ENCODE results near the gene MRPL58. TPM values are rescaled to one million over a fixed set of nuclear protein-coding genes. Genes with fewer than 3 reads are reported as not detected.
"Not testable (repeated sequence)": the region's sequence is repeated elsewhere in the genome, so short reads cannot be mapped to it uniquely, and the experiment has no call there.

MRPL58 gene
- 10 to 100 TPM; 28.0 to 48.5 (median 42.6) TPM for total RNA-seq

DNA sequence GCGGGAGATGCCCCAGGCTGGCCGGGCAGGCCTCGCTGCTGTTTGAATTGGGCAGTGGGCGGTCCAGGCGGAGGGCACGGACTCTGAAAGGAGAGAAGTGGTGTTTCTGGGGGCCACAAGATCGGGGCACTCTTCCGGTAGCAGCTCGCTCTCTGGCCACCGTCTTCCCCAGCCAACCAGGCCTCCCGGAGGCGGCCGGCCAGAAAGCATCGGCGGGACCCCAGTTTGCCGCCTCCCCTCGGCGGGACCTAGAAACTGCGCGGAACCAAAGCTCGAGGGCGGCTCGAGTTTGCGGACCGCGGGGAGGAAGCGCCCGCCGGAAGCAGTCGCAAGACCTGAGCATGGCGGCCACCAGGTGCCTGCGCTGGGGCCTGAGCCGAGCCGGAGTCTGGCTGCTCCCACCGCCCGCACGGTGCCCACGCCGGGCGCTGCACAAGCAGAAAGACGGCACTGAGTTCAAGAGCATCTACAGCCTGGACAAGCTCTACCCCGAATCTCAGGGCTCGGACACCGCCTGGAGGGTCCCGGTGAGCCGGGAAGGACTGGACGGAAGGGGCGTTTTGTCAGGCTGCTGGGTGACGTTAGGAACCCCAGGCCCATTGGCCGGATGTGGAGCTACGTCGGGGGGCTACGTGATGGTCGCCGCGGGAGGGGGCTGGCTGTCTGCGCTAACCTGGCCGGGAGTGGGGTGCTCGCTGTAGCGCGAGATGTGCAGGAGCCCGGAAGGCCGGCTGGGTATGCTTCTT lies at the start of gene MRPL58:
Gene MRPL58 (plus strand): TSS at position 325 of the 746 bp plus-strand sequence. CDS start 17 bp downstream, at position 342.
- DNase-seq (ENCODE audit: low spot score) (peak; percentile 45), ATAC-seq (ENCODE audit: low FRiP score) (peak; percentile 94)
- TF ChIP-seq, protein P1, sequence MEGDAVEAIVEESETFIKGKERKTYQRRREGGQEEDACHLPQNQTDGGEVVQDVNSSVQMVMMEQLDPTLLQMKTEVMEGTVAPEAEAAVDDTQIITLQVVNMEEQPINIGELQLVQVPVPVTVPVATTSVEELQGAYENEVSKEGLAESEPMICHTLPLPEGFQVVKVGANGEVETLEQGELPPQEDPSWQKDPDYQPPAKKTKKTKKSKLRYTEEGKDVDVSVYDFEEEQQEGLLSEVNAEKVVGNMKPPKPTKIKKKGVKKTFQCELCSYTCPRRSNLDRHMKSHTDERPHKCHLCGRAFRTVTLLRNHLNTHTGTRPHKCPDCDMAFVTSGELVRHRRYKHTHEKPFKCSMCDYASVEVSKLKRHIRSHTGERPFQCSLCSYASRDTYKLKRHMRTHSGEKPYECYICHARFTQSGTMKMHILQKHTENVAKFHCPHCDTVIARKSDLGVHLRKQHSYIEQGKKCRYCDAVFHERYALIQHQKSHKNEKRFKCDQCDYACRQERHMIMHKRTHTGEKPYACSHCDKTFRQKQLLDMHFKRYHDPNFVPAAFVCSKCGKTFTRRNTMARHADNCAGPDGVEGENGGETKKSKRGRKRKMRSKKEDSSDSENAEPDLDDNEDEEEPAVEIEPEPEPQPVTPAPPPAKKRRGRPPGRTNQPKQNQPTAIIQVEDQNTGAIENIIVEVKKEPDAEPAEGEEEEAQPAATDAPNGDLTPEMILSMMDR (IDR thresholded peaks at IDR 0.05), result peak in 1 of 3 donors; percentile 26

DNA sequence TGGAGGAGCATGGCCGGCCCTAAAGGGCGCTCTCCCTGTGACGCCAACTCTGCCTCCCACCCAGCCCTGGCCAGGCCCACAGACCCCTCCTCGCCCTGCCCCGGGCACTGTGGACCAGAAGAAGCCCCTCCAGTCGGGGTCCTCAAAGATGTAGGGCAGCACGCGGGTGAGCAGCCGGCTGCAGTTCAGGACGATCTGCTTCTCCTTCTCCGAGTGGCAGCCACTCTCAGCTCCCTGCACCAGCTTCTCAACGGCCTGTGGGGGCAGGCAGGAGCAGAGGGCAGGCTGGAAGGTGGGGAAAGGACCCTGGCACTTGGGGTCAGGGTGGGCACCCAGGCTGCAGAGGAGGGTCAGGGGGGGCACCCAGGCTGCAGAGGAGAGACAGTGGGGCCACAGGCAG lies 48.8 kb upstream of the MRPL58 start:
- TF ChIP-seq, protein P1 (IDR thresholded peaks at IDR 0.05), result no peak
- ATAC-seq (ENCODE audit: low FRiP score) (no peak), DNase-seq (ENCODE audit: low spot score) (no peak)

DNA sequence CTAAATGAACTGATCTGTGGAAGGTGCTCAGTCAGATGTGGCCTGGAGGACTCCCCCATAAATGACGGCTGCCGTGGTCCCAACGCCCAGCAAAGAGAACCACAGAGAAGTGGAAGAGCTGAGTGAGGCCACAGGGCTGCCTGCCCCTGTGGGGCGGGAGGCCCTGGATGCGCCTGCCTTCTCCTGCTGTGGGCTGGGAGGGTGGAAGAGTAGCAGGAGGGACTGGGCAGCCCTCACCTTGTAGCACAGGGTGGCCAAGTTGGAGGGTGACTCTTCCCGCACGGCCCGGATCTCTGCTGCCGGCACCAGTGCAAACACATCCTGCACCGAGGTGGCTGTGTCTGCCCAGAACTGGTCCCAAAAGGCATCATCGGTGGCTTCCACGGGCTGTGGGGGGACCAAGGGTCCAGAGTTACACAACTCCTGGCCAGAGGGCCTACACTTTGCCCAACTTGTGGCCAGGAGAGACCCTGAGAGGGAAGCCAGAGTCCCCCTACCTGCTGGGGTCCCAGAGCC lies 48.2 kb upstream of the MRPL58 start:
- ATAC-seq (ENCODE audit: low FRiP score), result no peak
- DNase-seq (ENCODE audit: low spot score), result no peak
- TF ChIP-seq, protein P1 (IDR thresholded peaks at IDR 0.05), result no peak

DNA sequence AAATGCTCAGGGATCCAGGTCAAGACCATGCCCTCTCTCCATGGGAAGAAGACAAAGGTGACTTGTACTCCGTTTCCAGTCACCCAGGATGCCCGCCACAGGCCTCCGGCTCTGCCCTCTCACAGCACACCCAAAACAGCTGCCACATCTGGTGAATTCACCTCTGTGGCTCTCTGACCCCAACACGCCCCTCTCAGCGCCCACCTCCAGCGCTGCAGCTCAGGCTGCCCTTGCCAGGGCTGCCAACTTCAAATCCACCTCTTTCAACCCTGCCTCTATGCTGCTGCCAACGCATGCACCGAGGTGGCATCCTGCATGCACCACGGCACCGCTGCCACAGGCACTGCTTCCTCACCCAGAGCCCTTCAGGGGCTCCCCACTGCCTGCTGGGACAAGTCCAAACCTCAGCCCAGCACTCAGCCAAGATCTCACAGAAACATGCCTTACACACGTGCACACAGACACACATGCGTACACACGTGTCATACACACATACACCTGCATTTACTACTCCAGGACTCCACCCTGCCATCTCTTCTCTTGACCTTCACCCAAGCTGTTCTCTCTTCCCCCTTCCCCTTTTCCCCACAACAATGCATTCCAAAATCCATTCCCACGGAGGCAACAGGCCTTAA lies 47.4 kb upstream of the MRPL58 start:
- DNase-seq (ENCODE audit: low spot score) (no peak), ATAC-seq (ENCODE audit: low FRiP score) (no peak)
- TF ChIP-seq, protein P1 (IDR thresholded peaks at IDR 0.05), result no peak

DNA sequence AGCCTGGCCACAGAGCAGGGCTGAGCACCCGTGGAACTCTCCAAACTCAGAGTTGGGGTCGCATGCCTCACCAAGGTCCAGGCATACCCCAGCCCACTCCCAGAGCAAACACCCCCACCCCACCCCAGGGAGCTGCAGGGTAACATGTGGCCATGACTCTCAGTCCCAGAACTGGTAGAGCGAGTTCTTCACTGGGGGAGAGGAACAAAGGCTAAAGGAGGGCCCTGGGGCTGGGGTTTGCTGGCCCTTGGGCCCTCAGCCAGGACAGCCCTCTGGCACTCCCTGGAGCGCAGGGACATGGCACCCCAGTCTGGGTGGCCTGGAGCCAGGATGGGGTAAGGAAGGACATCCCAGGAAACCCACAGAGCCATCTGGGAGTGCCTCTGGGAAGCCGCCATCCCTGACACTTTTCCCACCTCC lies 44.1 kb upstream of the MRPL58 start:
- DNase-seq (ENCODE audit: low spot score), result no peak
- no peak for ATAC-seq (ENCODE audit: low FRiP score)
- TF ChIP-seq, protein P1 (IDR thresholded peaks at IDR 0.05), result no peak

DNA sequence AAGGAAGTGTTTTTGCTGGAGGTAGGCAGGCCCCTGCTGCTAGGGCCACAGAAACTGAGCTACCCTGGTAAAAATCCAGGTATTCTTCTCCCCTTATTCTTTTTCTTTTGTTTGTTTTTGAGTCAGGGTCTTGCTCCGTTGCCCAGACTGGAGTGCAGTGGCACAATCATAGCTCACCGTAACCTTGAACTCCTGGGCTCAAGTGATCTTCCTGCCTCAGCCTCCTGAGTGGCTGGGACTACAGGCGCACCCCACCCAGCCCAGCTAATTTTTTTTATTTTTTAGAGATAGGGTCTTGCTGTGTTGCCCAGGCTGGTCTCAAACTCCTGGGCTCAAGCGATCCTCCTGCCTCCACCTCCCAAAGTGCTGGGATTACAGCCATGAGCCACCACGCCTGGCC lies 43.0 kb upstream of the MRPL58 start:
- ATAC-seq (ENCODE audit: low FRiP score); DNase-seq (ENCODE audit: low spot score): not testable (repeated sequence)

DNA sequence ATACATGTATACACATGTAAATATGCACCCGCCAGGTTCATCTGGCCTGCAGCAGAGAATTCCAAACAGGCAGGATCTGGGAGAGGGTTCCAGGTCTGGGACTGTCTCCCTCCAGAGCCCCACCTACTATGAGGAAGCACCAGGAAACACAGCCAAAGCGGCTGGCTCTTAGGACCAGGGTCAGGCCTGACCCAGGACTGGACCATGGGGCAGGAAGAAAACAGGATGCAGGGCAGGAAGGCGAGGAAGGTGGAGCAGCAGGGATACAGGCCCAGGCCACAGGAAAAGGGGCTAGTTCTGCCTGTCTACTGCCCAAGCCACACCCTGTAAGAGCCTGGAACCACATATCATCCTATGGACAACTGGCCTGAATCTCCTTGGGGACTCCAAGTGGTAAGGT lies 42.1 kb upstream of the MRPL58 start:
- no peak for ATAC-seq (ENCODE audit: low FRiP score)

More for the DNA sequence above, 42.1 kb upstream of the MRPL58 start:
- DNase-seq (ENCODE audit: low spot score), result no peak
- TF ChIP-seq, protein P1 (IDR thresholded peaks at IDR 0.05), result no peak

All from omental fat pad (tissue), 4 donors.